Posterior vena cava (tissue), 2 donors: ENCODE measurements around the gene LRP1. TPM values are rescaled to one million over a fixed set of nuclear protein-coding genes. Genes with fewer than 3 reads are reported as not detected.
A peak's percentile ranks its signal among the peaks of the same experiment; 100 is the strongest.

Experiments
- DNase-seq: peaks from one replicate; pipeline ENCODE4 v3.0.0-alpha.2; 2020; ENCODE audit warnings: low spot score
- intact Hi-C, 2 donors: fragments of 100-400 bp; cut with DNase I; formaldehyde crosslinking; loops; one replicate each; pipeline versions ENCODE4 v1.14.1 to v1.14.2; 2022 to 2023
- total RNA-seq, 2 donors: library from RNA; stranded (reverse); fragmentation: NEBNext Ultra II Directional; extraction: Animal tissue kit (Norgen Biotek cat#: 25700); gene quantifications; one replicate each; pipeline ENCODE4 v1.2.1, GENCODE V29; 2021
- donor health status: DM: yes; HTN: yes; CAD: no.
- donor health status: DM: yes; HTN: yes; CAD: no.

LRP1 gene
- total RNA-seq, 2 donors from 2014 or later, result 465 to 757 TPM

GRCh38 chr12:57236925-57237595 is 108.8 kb downstream of the LRP1 start:
- intact Hi-C loops, result no loop called here
- DNase-seq, result no peak

DNA sequence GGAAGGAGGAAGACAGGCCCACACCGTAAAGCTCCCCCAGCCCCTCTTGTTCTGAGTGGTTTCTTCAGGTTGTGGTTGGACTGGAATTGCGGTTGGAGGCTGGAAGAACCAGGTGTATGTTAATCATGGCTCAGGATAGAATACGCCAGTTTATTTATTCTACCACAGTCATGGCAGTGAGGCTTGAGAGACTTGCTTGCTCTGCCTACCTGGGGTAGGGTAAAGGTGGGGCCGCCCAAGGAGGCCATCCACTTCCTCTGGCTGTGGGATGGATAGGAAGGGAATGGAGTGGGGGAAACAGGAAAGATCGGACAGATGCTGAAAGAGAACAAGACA is 109.3 kb downstream of the LRP1 start:
- no peak for DNase-seq
- intact Hi-C loops, result no loop called here

GRCh38 chr12:57237932-57238853 is 109.9 kb downstream of the LRP1 start:
- intact Hi-C loops, result loop anchor here in 1 of 2 donors (2.0 kb wide), 1 partner anchor 25 kb away; no protein-coding TSS in a partner anchor
- no peak for DNase-seq

- intact Hi-C loops, result loop anchor here in 1 of 2 donors (2.0 kb wide), 1 partner anchor 26 kb away; no protein-coding TSS in a partner anchor
- DNase-seq, result peak; percentile 97
Measured at GRCh38 chr12:57238854-57239554, 110.7 kb downstream of the LRP1 start.

GRCh38 chr12:57239587-57240065 is 111.3 kb downstream of the LRP1 start:
- no peak for DNase-seq
- intact Hi-C loops, result loop anchor here in 1 of 2 donors (2.0 kb wide), 1 partner anchor 27 kb away; no protein-coding TSS in a partner anchor

DNA sequence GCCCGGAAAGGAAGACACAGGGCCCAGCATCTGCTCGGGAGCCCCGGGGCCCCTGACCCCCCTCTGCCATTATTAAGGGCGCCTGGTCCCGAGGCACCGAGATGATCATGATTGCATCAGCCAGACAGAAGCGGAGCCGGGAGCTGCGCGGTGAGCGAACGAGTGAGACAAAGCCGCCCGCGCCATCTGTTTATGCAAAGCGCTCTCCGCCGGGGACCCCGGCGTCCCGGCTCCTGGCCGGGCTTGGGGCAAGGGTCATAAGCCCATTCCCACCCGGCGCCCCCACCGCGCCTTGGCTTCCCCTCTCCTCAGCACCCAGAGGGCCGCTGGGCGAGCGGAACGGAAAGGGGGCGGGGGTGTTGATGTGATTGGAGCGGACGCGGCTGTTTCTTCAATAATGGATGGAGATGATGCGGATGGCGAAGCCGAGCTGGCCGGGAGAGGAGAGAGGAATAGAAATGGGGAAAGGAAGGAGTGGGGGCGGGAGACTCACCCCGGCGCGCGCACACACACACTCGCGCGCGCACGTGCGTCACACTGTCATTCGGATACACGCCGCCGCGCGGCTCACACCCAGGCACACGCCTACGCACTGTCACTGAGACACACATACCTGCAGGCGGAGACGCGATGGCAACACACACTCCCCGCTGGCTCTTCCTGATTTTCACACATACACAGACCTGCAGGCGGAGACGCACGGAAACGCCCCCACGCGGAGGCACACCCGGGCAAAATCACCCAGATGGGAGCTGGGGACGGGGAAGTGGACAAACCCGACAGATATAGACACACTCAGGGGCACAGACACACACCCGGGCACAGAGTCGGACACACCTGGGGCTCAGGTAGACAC is 112.0 kb downstream of the LRP1 start:
- DNase-seq, result peak; percentile 84
- intact Hi-C loops, result no loop called here

DNA sequence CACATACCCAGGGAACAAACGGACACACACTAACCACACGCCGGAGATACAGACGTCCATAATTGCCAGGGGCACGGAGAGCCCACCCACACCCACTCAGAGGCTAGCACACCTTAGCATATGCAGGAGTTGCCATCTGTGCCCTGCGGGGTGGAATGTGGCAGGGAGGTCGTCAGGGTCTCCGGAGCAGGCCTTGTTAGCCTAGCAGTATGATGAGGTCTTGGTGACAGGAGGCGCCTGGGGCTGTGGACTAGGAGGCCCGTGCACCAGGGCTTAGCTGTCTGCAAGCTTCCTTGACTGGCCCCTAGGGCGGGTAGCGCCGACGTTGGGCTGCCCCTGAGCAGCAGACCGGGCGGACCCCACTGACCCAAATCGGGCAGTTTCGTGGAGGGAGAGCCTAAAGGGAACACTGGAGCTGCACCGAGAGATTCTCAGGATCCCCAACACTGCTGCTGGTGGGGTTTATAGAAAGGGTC is 112.7 kb downstream of the LRP1 start:
- DNase-seq, result no peak

DNA sequence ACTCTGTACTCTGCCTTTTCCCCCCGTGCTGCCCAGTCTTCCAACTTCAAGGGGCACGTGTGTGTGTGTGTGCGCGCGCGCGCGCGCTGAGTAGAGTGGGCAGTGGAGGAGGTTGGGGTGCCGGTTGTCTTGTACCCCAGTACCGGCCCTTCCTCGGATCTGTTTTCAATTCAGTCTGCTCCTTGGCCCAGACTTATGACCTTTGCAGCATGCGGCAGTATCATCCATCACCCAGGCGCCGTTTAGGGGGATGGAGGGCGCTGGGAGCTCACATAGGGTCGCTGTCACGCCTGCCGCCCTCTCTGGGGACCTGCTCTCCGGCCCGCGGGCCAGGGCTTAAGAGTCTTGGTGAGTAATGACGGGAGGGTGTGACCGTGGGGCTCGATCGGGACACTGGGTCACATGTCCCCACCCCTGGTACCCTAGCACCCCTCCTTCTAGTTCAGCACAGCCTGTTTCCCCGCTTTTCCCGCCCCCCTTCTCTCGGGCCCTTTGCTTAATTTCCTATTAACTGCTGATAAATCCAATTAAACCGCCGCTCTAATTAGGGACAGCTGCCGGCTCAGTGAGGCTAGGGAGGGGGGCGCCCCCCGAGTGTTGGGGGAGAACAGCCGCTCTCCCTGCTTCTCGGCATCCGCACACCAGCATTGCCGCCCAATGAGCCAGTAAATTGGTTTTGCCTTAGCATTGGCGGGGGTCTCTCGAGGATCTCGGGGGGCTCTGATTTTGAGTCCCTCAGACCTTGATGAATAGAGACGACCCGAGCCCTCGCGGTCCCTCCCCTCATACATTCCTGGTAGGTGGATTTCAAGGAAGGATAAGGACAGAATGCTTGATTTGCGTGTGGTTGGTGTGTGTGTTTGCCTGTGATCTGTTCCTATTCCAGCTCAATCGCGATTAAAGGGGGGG is 113.4 kb downstream of the LRP1 start:
- intact Hi-C loops, result no loop called here
- DNase-seq, result no peak

More for the DNA sequence above, 112.7 kb downstream of the LRP1 start:
- intact Hi-C loops, result no loop called here

DNA sequence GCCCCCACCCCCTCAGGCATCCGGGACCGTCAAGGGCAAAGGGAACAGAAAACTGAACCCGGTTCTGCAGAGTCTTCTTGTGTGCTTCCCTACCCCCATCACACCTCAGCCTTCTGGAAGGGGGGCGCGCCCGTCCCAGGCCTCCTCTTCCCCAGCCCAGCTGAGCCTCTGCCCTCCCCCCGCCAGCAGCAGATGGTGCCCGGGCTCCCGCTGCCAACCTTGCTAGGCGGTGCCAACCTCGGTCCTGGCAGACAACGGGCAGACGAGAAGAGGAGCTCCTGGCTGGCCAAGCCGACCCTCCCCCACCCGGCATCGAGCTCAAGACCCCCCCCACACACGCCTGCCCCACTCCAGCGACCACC is 114.0 kb downstream of the LRP1 start:
- intact Hi-C loops, result no loop called here
- DNase-seq, result peak; percentile 82

DNA sequence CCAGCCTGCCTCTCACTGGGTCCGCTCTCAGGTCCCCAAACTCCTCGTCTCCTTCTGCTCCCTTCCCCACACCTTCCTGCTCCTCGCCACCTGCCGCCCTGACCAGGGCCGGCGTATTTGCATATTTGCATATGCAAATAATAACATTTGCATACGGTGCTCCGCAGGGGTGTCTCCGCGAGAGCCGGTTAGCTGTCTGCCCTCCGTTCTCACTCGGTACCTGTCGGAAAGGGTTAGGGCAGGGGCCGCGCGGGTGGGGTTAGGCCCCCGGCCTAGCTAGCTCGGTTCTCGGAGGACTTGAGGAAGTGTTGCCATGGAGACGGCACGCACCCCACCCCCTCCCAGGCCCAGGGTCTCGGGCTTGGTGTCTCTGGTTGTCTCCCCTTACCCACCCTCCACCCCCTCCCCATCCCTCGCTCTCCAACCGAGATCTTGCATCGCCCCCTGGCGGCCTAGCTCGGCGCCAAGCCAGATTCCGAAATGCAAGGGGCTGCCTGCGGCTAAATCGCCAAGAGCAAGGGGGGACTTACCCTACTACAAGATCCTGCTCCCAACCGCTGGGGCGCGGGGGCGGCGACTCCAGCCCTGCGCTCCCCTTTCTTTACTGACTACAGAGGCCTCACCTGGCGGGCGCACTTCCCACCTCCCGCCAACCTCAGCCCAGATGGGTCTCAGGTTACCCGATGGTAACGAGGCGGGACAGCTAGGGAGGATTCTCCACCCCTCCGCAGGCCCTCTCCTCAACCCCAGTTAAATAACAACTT is 114.6 kb downstream of the LRP1 start:
- intact Hi-C loops, result no loop called here

DNA sequence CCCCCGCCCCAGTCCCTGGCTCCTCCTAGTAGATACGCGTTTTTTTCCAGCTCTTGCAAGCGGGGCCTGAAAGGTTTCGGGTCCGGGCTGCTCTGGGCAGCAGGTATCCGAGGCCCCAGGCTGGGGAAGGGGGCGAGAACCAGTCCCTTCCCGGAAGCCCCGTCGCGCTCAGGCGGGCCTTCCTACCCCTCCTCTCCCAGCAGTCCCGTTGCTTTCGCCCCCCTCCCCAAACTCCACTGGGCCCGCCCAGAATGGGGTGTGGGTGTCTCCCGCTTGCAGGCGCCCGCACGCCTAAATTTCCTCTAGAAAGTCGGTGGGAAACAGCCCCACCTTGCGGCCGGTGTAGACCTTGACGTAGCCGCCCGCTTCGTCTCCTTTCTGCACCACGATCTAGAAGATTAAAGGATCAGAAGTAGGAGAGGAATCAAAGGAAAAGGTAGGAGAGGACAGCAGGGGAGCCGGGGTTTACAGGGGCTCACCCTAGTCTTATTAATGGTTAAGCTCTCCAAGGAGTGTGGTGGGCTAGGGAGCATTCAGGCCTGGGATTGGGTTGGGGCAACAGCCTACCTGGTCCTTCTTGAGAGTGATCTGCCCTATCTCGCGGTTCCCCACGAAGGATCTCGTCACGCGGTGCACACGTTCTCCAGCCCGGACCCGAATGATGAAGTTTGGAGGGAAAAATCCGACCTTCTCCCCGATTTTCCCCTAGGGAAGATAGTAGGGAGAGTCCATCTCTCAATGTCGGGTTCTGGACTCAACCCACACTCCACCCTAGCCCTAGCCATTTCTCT is 115.4 kb downstream of the LRP1 start:
- DNase-seq, result peak; percentile 94
- intact Hi-C loops, result no loop called here

More for the DNA sequence above, 114.6 kb downstream of the LRP1 start:
- peak; percentile 88 for DNase-seq

GRCh38 chr12:57244312-57244696 is 116.0 kb downstream of the LRP1 start:
- intact Hi-C loops, result no loop called here

DNA sequence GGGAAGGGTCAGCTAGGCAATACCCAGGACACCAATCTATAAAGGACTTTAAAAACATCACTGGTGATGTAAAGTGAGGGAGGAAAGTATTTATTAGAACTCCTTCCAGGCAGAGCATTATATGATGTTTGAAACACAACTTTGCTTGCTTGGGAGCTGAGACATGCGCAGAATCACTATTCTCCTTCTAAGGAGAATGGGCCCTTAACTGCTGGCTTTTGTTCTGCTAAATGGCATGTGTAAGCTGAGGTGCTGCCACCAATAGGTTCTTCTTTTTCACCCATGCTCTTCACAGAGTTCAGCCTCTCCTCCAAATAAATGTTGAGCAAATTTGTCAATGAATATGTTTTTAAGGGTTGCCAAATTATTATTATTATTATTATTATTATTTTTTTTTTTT is 118.8 kb downstream of the LRP1 start:
- no peak for DNase-seq
- intact Hi-C loops, result loop anchor here in 1 of 2 donors (5.0 kb wide), 1 partner anchor 110 kb away; no protein-coding TSS in a partner anchor

More at GRCh38 chr12:57244312-57244696, 116.0 kb downstream of the LRP1 start:
- peak; percentile 46 for DNase-seq

DNA sequence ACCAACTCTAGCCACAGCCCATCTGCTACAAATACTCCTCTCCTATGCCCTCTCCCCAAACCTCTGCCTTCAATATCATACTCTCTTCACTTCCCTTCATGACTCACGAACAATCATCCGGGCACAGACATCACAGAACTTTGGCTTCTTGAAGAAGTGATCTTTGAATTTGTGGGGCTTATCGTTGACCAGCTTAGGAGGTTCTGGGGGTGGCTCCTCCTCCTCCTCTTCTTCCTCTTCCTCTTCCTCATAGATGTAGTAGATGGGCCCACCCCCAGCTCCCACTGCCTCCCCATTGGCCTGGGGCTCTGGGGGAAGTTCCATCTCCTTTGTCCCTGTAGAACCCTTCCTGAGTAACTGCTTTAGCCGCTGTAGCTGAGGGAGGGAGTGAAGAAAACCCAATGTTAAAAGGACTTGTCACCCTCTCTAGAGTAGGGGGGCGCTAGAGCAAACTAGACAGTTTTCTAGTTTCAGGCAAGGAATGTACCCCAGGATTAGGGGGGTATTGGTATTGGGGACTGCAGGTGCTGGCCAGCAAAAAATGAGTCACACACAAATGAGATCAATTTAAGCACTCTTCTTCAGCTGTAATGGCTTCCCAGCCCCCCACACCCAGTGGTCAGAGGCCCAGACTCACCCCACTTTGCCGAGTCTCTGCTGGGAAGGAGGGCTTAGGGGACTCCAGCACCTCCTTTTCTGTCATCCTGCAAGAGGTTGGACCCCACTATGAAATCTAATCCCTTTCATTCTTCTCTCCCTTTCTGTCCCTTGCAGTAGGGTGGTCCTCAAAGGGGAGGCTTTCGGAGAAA is 120.9 kb downstream of the LRP1 start:
- peak; percentile 77 for DNase-seq
- intact Hi-C loops, result loop anchor here in 1 of 2 donors (5.0 kb wide), 1 partner anchor 108 kb away; no protein-coding TSS in a partner anchor

DNA sequence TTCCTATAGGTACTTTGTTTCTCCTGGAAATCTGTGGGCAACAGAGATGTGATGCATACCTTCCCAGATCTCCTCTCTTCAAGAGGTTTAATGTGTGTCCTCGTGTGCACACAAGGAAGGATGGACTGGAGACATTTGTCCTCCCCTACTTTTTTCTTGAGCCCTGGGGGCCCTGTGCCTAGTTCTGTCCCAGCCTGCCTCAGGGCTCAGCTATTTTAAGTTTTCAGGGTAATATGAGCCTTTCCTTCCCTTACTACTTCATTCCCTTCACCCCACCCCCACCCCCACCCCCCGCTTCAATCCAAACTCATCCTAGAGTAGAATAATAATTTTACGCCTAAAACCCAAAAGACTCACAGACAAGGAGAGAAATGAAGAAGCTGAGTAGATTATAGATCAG is 122.3 kb downstream of the LRP1 start:
- intact Hi-C loops, result no loop called here
- no peak for DNase-seq
